Measurements from ENCODE around the gene BIRC6. TPM values are rescaled to one million over a fixed set of nuclear protein-coding genes. Genes with fewer than 3 reads are reported as not detected.

BIRC6 gene
- total and polyA plus RNA-seq, 2 of the 8 experiments (the other 6 are each of a cell fraction or from before 2014, with no cell fraction given), result 32.5 to 69.5 TPM

GRCh38 chr2:32482471-32482870 lies 125.6 kb downstream of the BIRC6 start:
- no peak overlapping the region for H4K8ac ChIP-seq (ENCODE audit: extremely low read depth, insufficient read depth, low read length)
- peaks cover 0 to 3% of the 10 kb centered on the region in 2 experiments for H4K20me1 ChIP-seq (replicated peaks in 1 of 2; ENCODE audit: control insufficient read depth in 1 of 2, insufficient read depth in 2 of 2, low read length in 2 of 2)
- no peak overlapping the region for H2BK12ac ChIP-seq (ENCODE audit: low read depth, low read length)
- H3K56ac ChIP-seq (replicated peaks; ENCODE audit: insufficient read length, low read depth, low read length), result no peak overlapping the region
- FAIRE-seq, result no peak
- no peaks in the 10 kb centered on the region for H3K4me1 ChIP-seq (replicated peaks in 1 of 4; ENCODE audit: control insufficient read depth in 3 of 4, insufficient read depth in 4 of 4, low read length in 3 of 4)
- H3K4ac ChIP-seq (replicated peaks; ENCODE audit: insufficient read length, low read depth, low read length), result no peak overlapping the region
- H4K91ac ChIP-seq (replicated peaks; ENCODE audit: insufficient read length, low read length), result no peak overlapping the region
- H2BK5ac ChIP-seq (ENCODE audit: low read depth, low read length), result no peak overlapping the region
- H3K23ac ChIP-seq (ENCODE audit: insufficient read length), result no peak overlapping the region
- no peaks in the 10 kb centered on the region for H3K79me2 ChIP-seq (ENCODE audit: control insufficient read depth in 1 of 2, insufficient read depth in 2 of 2, low read length in 2 of 2)
- CTCF ChIA-PET (ENCODE audit: partially characterized antibody), result interaction anchor here (0.9 kb wide), 1 partner anchor 11 kb away, joined by 3 read pairs; no protein-coding TSS in a partner anchor
- H3K18ac ChIP-seq (ENCODE audit: extremely low read depth, low read length), result no peak overlapping the region
- H3K14ac ChIP-seq (ENCODE audit: insufficient read length), result no peak overlapping the region
- no peak for DNase-seq (ENCODE audit: low read depth in 1 of 2, low spot score in 2 of 2)
- WGBS, 2 experiments (ENCODE audit: extremely low coverage in 1 of 2, insufficient coverage in 1 of 2, insufficient read length in 1 of 2, insufficient replicate concordance in 2 of 2, low coverage in 1 of 2, low lambda C conversion rate in 2 of 2, missing lambda C conversion rate in 1 of 2), result 96% methylated on average over 4 of the region's 4 CpGs; no CpG with 5 or more reads in 1 of the 2 experiments
- no peaks in the 10 kb centered on the region for H3K79me1 ChIP-seq (ENCODE audit: low read depth, low read length)
- POLR2A ChIA-PET (ENCODE audit: partially characterized antibody), result no interaction called here
- H2BK20ac ChIP-seq (ENCODE audit: low read length), result no peak overlapping the region
- H3K4me2 ChIP-seq (ENCODE audit: insufficient read depth in 1 of 2, low read depth in 2 of 2, low read length in 2 of 2), result no peak overlapping the region
- no peak overlapping the region for H3K27ac ChIP-seq (ENCODE audit: low read depth, low read length)
- no peak overlapping the region for H2AFZ ChIP-seq (ENCODE audit: low read length)
- no peaks in the 10 kb centered on the region for H3K27me3 ChIP-seq (replicated peaks in 1 of 4; ENCODE audit: control insufficient read depth in 3 of 4, extremely low read depth in 1 of 4, insufficient read depth in 3 of 4, low read length in 3 of 4)
- peaks cover 2 to 78% (median 25%) of the 10 kb centered on the region in 4 experiments; a peak in 7 of 8 replicates for H3K36me3 ChIP-seq (ENCODE audit: control insufficient read depth in 2 of 4, insufficient read depth in 4 of 4, low read length in 3 of 4)
- no peak overlapping the region for H2AK5ac ChIP-seq (ENCODE audit: low read depth, low read length)
- no peak for TF ChIP-seq CHD2 (IDR thresholded peaks at IDR 0.05; ENCODE audit: low read length)
- TF ChIP-seq, protein P1, sequence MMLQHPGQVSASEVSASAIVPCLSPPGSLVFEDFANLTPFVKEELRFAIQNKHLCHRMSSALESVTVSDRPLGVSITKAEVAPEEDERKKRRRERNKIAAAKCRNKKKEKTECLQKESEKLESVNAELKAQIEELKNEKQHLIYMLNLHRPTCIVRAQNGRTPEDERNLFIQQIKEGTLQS (IDR thresholded peaks at IDR 0.05; ENCODE audit: insufficient read depth, low read depth, low read length), result no peak
- no peak overlapping the region for H4K5ac ChIP-seq (ENCODE audit: insufficient read length, low read depth, low read length)
- no peaks in the 10 kb centered on the region for H3K9me3 ChIP-seq (ENCODE audit: insufficient read depth in 2 of 2, low read depth in 1 of 2, low read length in 1 of 2)
- no peaks in the 10 kb centered on the region for H3K23me2 ChIP-seq (ENCODE audit: low read depth, low read length)
- H3K4me3 ChIP-seq (ENCODE audit: extremely low read depth in 1 of 4, insufficient read depth in 2 of 4, low read depth in 3 of 4, low read length in 4 of 4), result no peak overlapping the region
- no peak overlapping the region for H2BK15ac ChIP-seq (ENCODE audit: low read length)
- no peak overlapping the region for H2BK120ac ChIP-seq (replicated peaks; ENCODE audit: low read depth, low read length)
- H3K9ac ChIP-seq (replicated peaks in 1 of 4; ENCODE audit: extremely low read depth in 1 of 4, low read depth in 3 of 4, low read length in 3 of 4), result no peak overlapping the region

Measured in H1 (cell line).